ENCODE data around the gene CLIP2. TPM values are rescaled to one million over a fixed set of nuclear protein-coding genes. Genes with fewer than 3 reads are reported as not detected.
A peak's percentile ranks its signal among the peaks of the same experiment; 100 is the strongest.

The CLIP2 gene
- total RNA-seq, 1 experiment from 2014 or later = 21.6 TPM

GRCh38 chr7:74355091-74355490 is 65.9 kb downstream of the CLIP2 start:
- no peak overlapping the region for H3K4ac ChIP-seq (ENCODE audit: low read depth, low read length)
- H3K18ac ChIP-seq (ENCODE audit: insufficient read length, low read depth, low read length) = no peak overlapping the region
- H3K4me2 ChIP-seq (ENCODE audit: insufficient read depth, insufficient read length, low read length) = no peak overlapping the region
- TF ChIP-seq CTCF (conservative IDR thresholded peaks at IDR 0.05) = no peak
- H3K27me3 Mint-ChIP-seq (ENCODE audit: low read depth) = no peaks in the 10 kb centered on the region
- no peaks in the 10 kb centered on the region for H3K9me3 Mint-ChIP-seq
- peaks cover 4 to 9% of the 10 kb centered on the region in 2 experiments; a peak in 2 of 4 replicates for H3K4me1 Mint-ChIP-seq
- WGBS (ENCODE audit: extremely low coverage, insufficient read length, low lambda C conversion rate) = no CpG with 5 or more reads among the region's 4 CpGs
- H3K4me1 ChIP-seq (ENCODE audit: insufficient read depth, low read length) = no peaks in the 10 kb centered on the region
- no peak overlapping the region for H4K91ac ChIP-seq (ENCODE audit: insufficient read length, low read depth, low read length)
- H2AK5ac ChIP-seq (ENCODE audit: insufficient read length, low read length) = no peak overlapping the region
- H2BK12ac ChIP-seq (ENCODE audit: insufficient read length, low read depth, low read length) = no peak overlapping the region
- H3K79me2 ChIP-seq (ENCODE audit: insufficient read depth, low read length) = no peaks in the 10 kb centered on the region
- no peaks in the 10 kb centered on the region for H3K79me1 ChIP-seq (ENCODE audit: insufficient read depth, low read depth, low read length, poor library complexity, severe bottlenecking)
- H3K27ac ChIP-seq (ENCODE audit: insufficient read length, low read depth, low read length) = no peak overlapping the region
- H3K9me3 ChIP-seq (ENCODE audit: control insufficient read depth, low read depth, low read length) = no peaks in the 10 kb centered on the region
- H4K20me1 ChIP-seq (ENCODE audit: control insufficient read depth, insufficient read depth, insufficient read length) = no peaks in the 10 kb centered on the region
- H2BK5ac ChIP-seq (ENCODE audit: insufficient read length, low read length) = no peak overlapping the region
- no peak overlapping the region for H2BK20ac ChIP-seq (ENCODE audit: low read depth, low read length, poor library complexity, severe bottlenecking)
- no peaks in the 10 kb centered on the region for H3K27me3 ChIP-seq (ENCODE audit: insufficient read depth, low read length)
- no peak overlapping the region for H3K14ac ChIP-seq (ENCODE audit: insufficient read depth, low read length)
- H2BK120ac ChIP-seq (ENCODE audit: low read depth, low read length, poor library complexity, severe bottlenecking) = no peak overlapping the region
- no peak overlapping the region for H3K9ac ChIP-seq (ENCODE audit: extremely low read depth, insufficient read length, low read length)
- H4K5ac ChIP-seq (ENCODE audit: insufficient read length, low read depth, low read length) = no peak overlapping the region
- H2AFZ ChIP-seq (ENCODE audit: low read length) = no peak overlapping the region
- no peak overlapping the region for H3K56ac ChIP-seq (ENCODE audit: insufficient read length, low read depth, low read length)
- H3K36me3 Mint-ChIP-seq (ENCODE audit: insufficient read depth in 1 of 3, low read depth in 3 of 3) = peaks cover 23 to 37% (median 33%) of the 10 kb centered on the region in 3 experiments; a peak in 6 of 7 replicates
- no peak overlapping the region for H3K23ac ChIP-seq (ENCODE audit: insufficient read length, low read depth, low read length)
- H3T11ph ChIP-seq (ENCODE audit: low read length) = no peak overlapping the region
- H2BK15ac ChIP-seq (ENCODE audit: low read depth, low read length) = no peak overlapping the region
- peak overlapping the region; percentile 65 to 81 (median 74); a peak in 5 of 7 replicates for H3K27ac Mint-ChIP-seq
- no peak overlapping the region; a peak in 1 of 5 replicates for H3K4me3 Mint-ChIP-seq
- no peak for DNase-seq
- H3K23me2 ChIP-seq (ENCODE audit: insufficient read length, low read depth, low read length, poor library complexity, severe bottlenecking) = no peaks in the 10 kb centered on the region
- no peak overlapping the region for H4K8ac ChIP-seq (replicated peaks; ENCODE audit: insufficient read length, low read depth, low read length)

Measured in H9 (cell line).